Heart right ventricle (tissue), 16 donors: ENCODE measurements around the gene ZNF726. TPM values are rescaled to one million over a fixed set of nuclear protein-coding genes. Genes with fewer than 3 reads are reported as not detected.
"Not testable (repeated sequence)": the region's sequence is repeated elsewhere in the genome, so short reads cannot be mapped to it uniquely, and the experiment has no call there.

Source experiments
- ATAC-seq, 8 donors: fragments of 200-7000 bp; cut with Tn5 transposase; one replicate each; pipeline ENCODE4 v1.9.1; 2020; ENCODE audit warnings: mild to moderate bottlenecking in 8 of 8, moderate library complexity in 8 of 8, moderate number of reproducible peaks in 1 of 8
- DNase-seq, 2 donors: peaks; one replicate each; pipeline ENCODE4 v3.0.0-alpha.2; 2020
- H3K27ac ChIP-seq, 10 donors: fragments of 200-600 bp; sonication (generic) in 2 of 10; one replicate each; pipeline versions ENCODE4 v1.5.0 to v1.8.0; 2020 to 2022; ENCODE audit warnings: mild to moderate bottlenecking in 3 of 10
- H3K27me3 ChIP-seq, 7 donors: fragments of 200-600 bp; one replicate each; pipeline ENCODE4 v1.8.0; 2021 to 2022; ENCODE audit warnings: mild to moderate bottlenecking in 2 of 7
- H3K36me3 ChIP-seq, 9 donors: fragments of 200-600 bp; sonication (generic) in 1 of 9; one replicate each; pipeline versions ENCODE4 v1.5.0 to v1.8.0; 2020 to 2022; ENCODE audit warnings: mild to moderate bottlenecking in 2 of 9
- H3K4me1 ChIP-seq, 9 donors: fragments of 200-600 bp; sonication (generic) in 1 of 9; one replicate each; pipeline versions ENCODE4 v1.5.0 to v1.8.0; 2020 to 2022; ENCODE audit warnings: mild to moderate bottlenecking in 4 of 9
- H3K4me3 ChIP-seq, 10 donors: fragments of 200-600 bp; sonication (generic) in 2 of 10; one replicate each; pipeline versions ENCODE4 v1.5.0 to v1.8.0; 2020 to 2022; ENCODE audit warnings: mild to moderate bottlenecking in 7 of 10, moderate library complexity in 2 of 10
- H3K9me3 ChIP-seq, 11 donors: fragments of 200-600 bp in 10 of 11; sonication (generic) in 2 of 11; one replicate each; pipeline versions ENCODE4 v1.5.0 to v1.8.0; 2013 to 2022; ENCODE audit warnings: mild to moderate bottlenecking in 2 of 11, control low read depth in 1 of 11, moderate library complexity in 1 of 11
- CTCF ChIP-seq, 9 donors: fragments of 200-600 bp; sonication (generic) in 2 of 9; IDR thresholded peaks; one replicate each; pipeline versions ENCODE4 v1.5.0 to v1.8.0; 2021 to 2022; ENCODE audit warnings: antibody characterized with exemption in 9 of 9, mild to moderate bottlenecking in 5 of 9, moderate library complexity in 1 of 9
- WGBS, 2 donors: extraction: QIAGEN DNeasy Blood & Tissue Kit; methylation state at CpG; one replicate each; pipeline ENCODE4 v1.1.7; 2013; ENCODE audit warnings: inconsistent platforms in 1 of 2; 5-methylcytosine and 5-hydroxymethylcytosine counted together
- intact Hi-C, 10 donors: fragments of 100-400 bp; cut with DNase I; formaldehyde crosslinking; loops; one replicate each; pipeline versions ENCODE4 v1.11.1 to v1.14.2; 2022
- polyA plus RNA-seq, 2 donors: library from polyadenylated mRNA; stranded (reverse); fragments of 200-250 nt; gene quantifications; one replicate each; pipeline ENCODE4 v1.2.3, GENCODE V29; 2013
- total RNA-seq, 10 donors: library from RNA; stranded (reverse); fragmentation: NEBNext Ultra II Directional in 3 of 10; extraction: Animal tissue kit (Norgen Biotek cat#: 25700) in 3 of 10; gene quantifications; one replicate each; pipeline versions ENCODE4 v1.2.1 to v1.2.4, GENCODE V29; 2021 to 2023
- donor health status: Arrhythmogenic right ventricular cardiomyopathy.
- donor health status: ischemic (EF 13 %, LVEDD 7.1; RV severe dilation, severe dysfunction).
- donor health status: healthy with polysubstance abuse.
- donor health status: DM: no; HTN: yes; CAD: no.
- donor health status: DM: no; HTN: no; CAD: no.
- donor health status: ischemic (EF 25% LVEDD 6.9; RV normal size, moderate dysfunction).
- donor health status: ischemic (EF 25% LVEDD 5.7; RV mildly dilated, moderate dysfunction).
- donor health status: healthy.
- donor health status: DM: yes; HTN: yes; CAD: no.
- donor health status: Ischemic cardiomyopathy.
- donor health status: ischemic (EF 35%, LVEDD 5.7; RV mildly dilated, moderate dysfunction).
- donor health status: nonischemic (EF 11% LVEDD 7.7; RV severe dilation, severe dysfunction).
- donor health status: DM: yes; HTN: yes; CAD: no.
- donor health status: PGD.
- donor health status: ischemic (EF 29% LVEDD 5.4; RV normal size, mild dysfunction).
- donor health status: nonischemic (EF 23%, LVEDD 6.1; RV moderate dilation, normal function).

The ZNF726 gene
- total and polyA plus RNA-seq, 12 donors: 0.15 to 0.85 (median 0.44) TPM

- no peak for ATAC-seq
- intact Hi-C loops: no loop called here
- H3K4me1 ChIP-seq: no peaks in the 10 kb centered on the region
- peaks cover 0 to 11% (median 0%) of the 10 kb centered on the region in 11 donors for H3K9me3 ChIP-seq
- no peak overlapping the region for H3K4me3 ChIP-seq
- no peak overlapping the region for H3K27ac ChIP-seq
- DNase-seq: no peak
- H3K27me3 ChIP-seq: peaks cover 0 to 16% (median 0%) of the 10 kb centered on the region in 7 donors
- TF ChIP-seq CTCF (IDR thresholded peaks at IDR 0.05): no peak
- H3K36me3 ChIP-seq: no peaks in the 10 kb centered on the region
- 69 to 78% methylated on average over 12 of the region's 12 CpGs for WGBS, 2 donors
Observed at GRCh38 chr19:23876261-23876660, 38.4 kb upstream of the ZNF726 start.

- DNase-seq, intact Hi-C loops: not testable (repeated sequence)
Observed at GRCh38 chr19:23876756-23877155, 37.9 kb upstream of the ZNF726 start.

GRCh38 chr19:23882493-23882892 lies 32.2 kb upstream of the ZNF726 start:
- Histone ChIP-seq H3K36me3 (no peaks in the 10 kb centered on the region), H3K4me3 (no peak overlapping the region), H3K27me3 (peaks cover 0 to 8% (median 3%) of the 10 kb centered on the region in 7 donors), H3K4me1 (no peaks in the 10 kb centered on the region), H3K9me3 (peaks cover 0 to 19% (median 0%) of the 10 kb centered on the region in 11 donors), H3K27ac (no peak overlapping the region)
- 49 to 50% methylated on average over 5 of the region's 5 CpGs for WGBS, 2 donors
- intact Hi-C loops: no loop called here
- TF ChIP-seq CTCF (IDR thresholded peaks at IDR 0.05): no peak
- no peak for ATAC-seq
- no peak for DNase-seq

More at GRCh38 chr19:23876756-23877155, 37.9 kb upstream of the ZNF726 start:
- not testable (repeated sequence) for H3K27ac ChIP-seq, H3K36me3 ChIP-seq, H3K4me3 ChIP-seq, ATAC-seq, H3K4me1 ChIP-seq
- 49 to 54% methylated on average over 3 of the region's 3 CpGs for WGBS, 2 donors
- H3K9me3 ChIP-seq: peaks cover 0 to 11% (median 0%) of the 10 kb centered on the region in 11 donors
- H3K27me3 ChIP-seq: peaks cover 0 to 16% (median 0%) of the 10 kb centered on the region in 7 donors

GRCh38 chr19:23884363-23884762 lies 30.3 kb upstream of the ZNF726 start:
- H3K9me3 ChIP-seq: peaks cover 0 to 27% (median 0%) of the 10 kb centered on the region in 11 donors
- TF ChIP-seq CTCF (IDR thresholded peaks at IDR 0.05): no peak
- intact Hi-C loops: no loop called here
- H3K36me3 ChIP-seq: no peaks in the 10 kb centered on the region
- ATAC-seq (no peak), DNase-seq (no peak)
- no peak overlapping the region for H3K27ac ChIP-seq
- H3K27me3 ChIP-seq: peaks cover 0 to 4% (median 0%) of the 10 kb centered on the region in 7 donors
- no peaks in the 10 kb centered on the region for H3K4me1 ChIP-seq
- 84% methylated on average over 2 of the region's 2 CpGs for WGBS, 2 donors
- no peak overlapping the region for H3K4me3 ChIP-seq

- no peak for ATAC-seq
- WGBS, 2 donors: 62 to 79% methylated on average over 5 of the region's 5 CpGs
Observed at GRCh38 chr19:23887642-23888041, 27.0 kb upstream of the ZNF726 start.

GRCh38 chr19:23896096-23896495 lies 18.6 kb upstream of the ZNF726 start:
- ATAC-seq, H3K27ac ChIP-seq, H3K4me3 ChIP-seq, intact Hi-C loops, H3K27me3 ChIP-seq, H3K4me1 ChIP-seq, DNase-seq, H3K36me3 ChIP-seq: not testable (repeated sequence)
- 61 to 91% methylated on average over 15 of the region's 15 CpGs for WGBS, 2 donors
- peaks cover 0 to 18% (median 0%) of the 10 kb centered on the region in 11 donors for H3K9me3 ChIP-seq

More at GRCh38 chr19:23887642-23888041, 27.0 kb upstream of the ZNF726 start:
- no peaks in the 10 kb centered on the region for H3K4me1 ChIP-seq
- peaks cover 0 to 38% (median 0%) of the 10 kb centered on the region in 11 donors for H3K9me3 ChIP-seq
- H3K4me3 ChIP-seq: no peak overlapping the region
- no peaks in the 10 kb centered on the region for H3K36me3 ChIP-seq
- peaks cover 0 to 4% (median 0%) of the 10 kb centered on the region in 7 donors for H3K27me3 ChIP-seq
- H3K27ac ChIP-seq: no peak overlapping the region
- no peak for TF ChIP-seq CTCF (IDR thresholded peaks at IDR 0.05)
- intact Hi-C loops: no loop called here
- DNase-seq: no peak
